GF-D8 (cell line): ENCODE results near the gene OTOA.
"Not testable (repeated sequence)": the region's sequence is repeated elsewhere in the genome, so short reads cannot be mapped to it uniquely, and the experiment has no call there.

ENCODE experiments used
- DNase-seq: peaks from one replicate; lab custom pipeline; 2025; lab: John Stamatoyannopoulos, UW

The OTOA gene

GRCh38 chr16:21722771-21723455 is 59.1 kb downstream of the OTOA start:
- DNase-seq = no peak

GRCh38 chr16:21723532-21723931 is 59.8 kb downstream of the OTOA start:
- DNase-seq = no peak

- no peak for DNase-seq
Measured at GRCh38 chr16:21727344-21727743, 63.6 kb downstream of the OTOA start.

- DNase-seq = not testable (repeated sequence)
Measured at GRCh38 chr16:21731233-21731632, 67.5 kb downstream of the OTOA start.

- not testable (repeated sequence) for DNase-seq
Measured at GRCh38 chr16:21740637-21741036, 76.9 kb downstream of the OTOA start.

- DNase-seq = peak; percentile 39
Measured at GRCh38 chr16:21756192-21757079, 92.7 kb downstream of the OTOA start.

- DNase-seq = not testable (repeated sequence)
Measured at GRCh38 chr16:21757080-21757671, 93.4 kb downstream of the OTOA start.

GRCh38 chr16:21768280-21768679 is 104.5 kb downstream of the OTOA start:
- not testable (repeated sequence) for DNase-seq

- not testable (repeated sequence) for DNase-seq
Measured at GRCh38 chr16:21768810-21769209, 105.0 kb downstream of the OTOA start.

- not testable (repeated sequence) for DNase-seq
Measured at GRCh38 chr16:21769284-21769683, 105.5 kb downstream of the OTOA start.

GRCh38 chr16:21770584-21770983 is 106.8 kb downstream of the OTOA start:
- DNase-seq = not testable (repeated sequence)

- not testable (repeated sequence) for DNase-seq
Measured at GRCh38 chr16:21772547-21773206, 108.9 kb downstream of the OTOA start.

GRCh38 chr16:21773207-21773553 is 109.4 kb downstream of the OTOA start:
- not testable (repeated sequence) for DNase-seq

GRCh38 chr16:21780525-21780924 is 116.8 kb downstream of the OTOA start:
- not testable (repeated sequence) for DNase-seq

- DNase-seq = not testable (repeated sequence)
Measured at GRCh38 chr16:21790506-21790905, 126.7 kb downstream of the OTOA start.

- DNase-seq = not testable (repeated sequence)
Measured at GRCh38 chr16:21793310-21793709, 129.5 kb downstream of the OTOA start.

GRCh38 chr16:21798601-21799000 is 134.8 kb downstream of the OTOA start:
- DNase-seq = not testable (repeated sequence)

- not testable (repeated sequence) for DNase-seq
Measured at GRCh38 chr16:21801538-21802374, 138.0 kb downstream of the OTOA start.

- not testable (repeated sequence) for DNase-seq
Measured at GRCh38 chr16:21802375-21802663, 138.6 kb downstream of the OTOA start.
